OCI-LY7 (cell line): Measurements from ENCODE around the gene ADPGK.

ENCODE experiments used
- EZH2phosphoT487 ChIP-seq: fragments of 200-600 bp; sonication (generic); IDR thresholded peaks from 2 replicates; pipeline ENCODE4 v1.6.1; 2018; ENCODE audit warnings: low read depth, borderline replicate concordance, mild to moderate bottlenecking, mixed run types, antibody characterized with exemption, low read length, moderate library complexity, mixed read lengths
- TF ChIP-seq, protein P1 (sequence below): fragments of 200-600 bp; sonication (generic); conservative IDR thresholded peaks from 2 replicates; pipeline ENCODE4 v1.5.1; 2014; ENCODE audit warnings: mild to moderate bottlenecking, antibody characterized with exemption, low read length, moderate library complexity, mixed read lengths

DNA sequence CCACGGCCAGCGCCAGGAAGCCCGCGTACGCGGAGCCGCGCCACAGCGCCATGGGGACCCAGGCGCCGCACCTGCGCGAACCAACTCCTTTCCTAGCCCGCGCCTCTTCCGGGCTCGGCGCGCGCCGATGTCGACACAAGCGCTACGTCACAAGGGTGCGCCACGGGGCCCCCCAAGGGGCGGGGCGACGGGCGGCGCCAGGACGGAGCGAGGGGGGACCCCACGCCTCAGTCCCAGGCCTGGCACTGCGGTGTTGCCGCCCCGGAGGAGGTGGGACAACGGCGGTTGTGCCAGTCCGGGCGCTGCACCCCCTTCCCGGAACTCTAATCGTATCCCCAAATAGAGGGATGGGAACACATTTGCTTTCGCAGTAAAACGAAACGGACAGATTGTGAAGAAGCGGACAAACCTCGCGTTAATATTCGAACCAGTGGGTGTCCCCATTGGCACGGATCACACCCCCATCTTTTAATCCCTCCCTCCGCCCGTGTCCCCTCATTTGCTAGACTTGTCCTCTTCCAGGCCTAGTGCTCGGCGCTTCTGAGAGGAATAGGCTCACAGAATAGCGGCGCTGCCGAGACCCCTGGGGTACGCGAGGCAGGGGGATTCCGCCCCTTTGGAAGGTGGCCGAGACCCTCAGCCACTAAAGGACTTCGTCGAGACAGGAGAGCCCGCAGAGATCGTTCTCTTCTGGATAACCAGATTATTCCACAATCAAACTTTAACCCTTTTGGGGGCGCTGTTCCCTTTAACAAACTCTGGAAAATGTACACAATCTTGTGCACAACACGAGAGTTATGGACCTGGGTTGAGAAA is at the start of gene ADPGK:
- TF ChIP-seq, protein P1, sequence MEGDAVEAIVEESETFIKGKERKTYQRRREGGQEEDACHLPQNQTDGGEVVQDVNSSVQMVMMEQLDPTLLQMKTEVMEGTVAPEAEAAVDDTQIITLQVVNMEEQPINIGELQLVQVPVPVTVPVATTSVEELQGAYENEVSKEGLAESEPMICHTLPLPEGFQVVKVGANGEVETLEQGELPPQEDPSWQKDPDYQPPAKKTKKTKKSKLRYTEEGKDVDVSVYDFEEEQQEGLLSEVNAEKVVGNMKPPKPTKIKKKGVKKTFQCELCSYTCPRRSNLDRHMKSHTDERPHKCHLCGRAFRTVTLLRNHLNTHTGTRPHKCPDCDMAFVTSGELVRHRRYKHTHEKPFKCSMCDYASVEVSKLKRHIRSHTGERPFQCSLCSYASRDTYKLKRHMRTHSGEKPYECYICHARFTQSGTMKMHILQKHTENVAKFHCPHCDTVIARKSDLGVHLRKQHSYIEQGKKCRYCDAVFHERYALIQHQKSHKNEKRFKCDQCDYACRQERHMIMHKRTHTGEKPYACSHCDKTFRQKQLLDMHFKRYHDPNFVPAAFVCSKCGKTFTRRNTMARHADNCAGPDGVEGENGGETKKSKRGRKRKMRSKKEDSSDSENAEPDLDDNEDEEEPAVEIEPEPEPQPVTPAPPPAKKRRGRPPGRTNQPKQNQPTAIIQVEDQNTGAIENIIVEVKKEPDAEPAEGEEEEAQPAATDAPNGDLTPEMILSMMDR = peak; percentile 80
- TF ChIP-seq EZH2phosphoT487 = no peak
